ENCODE measurements around the gene SLC4A8. TPM values are rescaled to one million over a fixed set of nuclear protein-coding genes. Genes with fewer than 3 reads are reported as not detected.

Gene SLC4A8
- total and polyA plus RNA-seq, 7 donors: under 0.01 to 3.0 (median 0.71) TPM

- TF ChIP-seq POLR2A (IDR thresholded peaks at IDR 0.05) (no peak), CTCF (IDR thresholded peaks at IDR 0.05) (no peak), EP300 (IDR thresholded peaks at IDR 0.05) (no peak), POLR2AphosphoS5 (IDR thresholded peaks at IDR 0.05) (no peak)
- Histone ChIP-seq H3K4me1 (no peaks in the 10 kb centered on the region), H3K4me3 (no peak overlapping the region), H3K27ac (no peak overlapping the region), H3K27me3 (peaks cover 0 to 22% (median 7%) of the 10 kb centered on the region in 3 donors), H3K36me3 (no peaks in the 10 kb centered on the region), H3K9me3 (no peaks in the 10 kb centered on the region)
- no peak for DNase-seq
- WGBS, 2 donors: 75 to 89% methylated on average over 13 of the region's 13 CpGs
- intact Hi-C loops (cut with DNase I): no loop called here
Observed at GRCh38 chr12:51401486-51401885, 23.1 kb upstream of the SLC4A8 start.

DNA sequence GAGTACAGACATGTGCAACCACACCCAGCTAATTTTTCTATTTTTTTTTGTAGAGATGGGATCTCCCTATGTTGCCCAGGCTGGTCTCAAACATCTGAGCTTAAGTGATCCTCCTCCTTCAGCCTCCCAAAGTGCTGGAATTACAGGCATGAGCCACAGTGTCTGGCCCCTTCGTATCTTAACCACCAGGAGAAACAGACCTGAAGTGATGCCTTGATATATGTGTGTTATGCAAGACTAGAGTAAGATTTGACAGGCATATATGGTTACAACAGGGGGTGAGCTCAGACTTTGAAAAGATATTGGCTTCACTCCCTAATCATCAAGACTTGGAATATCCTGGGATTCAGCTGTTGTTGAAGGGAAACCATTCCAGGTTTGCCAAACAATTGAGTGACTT lies 22.7 kb upstream of the SLC4A8 start:
- no peak overlapping the region for H3K27ac ChIP-seq
- DNase-seq: no peak
- intact Hi-C loops (cut with DNase I): no loop called here
- WGBS, 2 donors: 0% methylated on average over 1 of the region's 1 CpG
- H3K4me3 ChIP-seq: no peak overlapping the region
- no peaks in the 10 kb centered on the region for H3K4me1 ChIP-seq
- peaks cover 0 to 22% (median 7%) of the 10 kb centered on the region in 3 donors for H3K27me3 ChIP-seq
- no peaks in the 10 kb centered on the region for H3K36me3 ChIP-seq
- TF ChIP-seq EP300 (IDR thresholded peaks at IDR 0.05) (no peak), CTCF (IDR thresholded peaks at IDR 0.05) (no peak), POLR2A (IDR thresholded peaks at IDR 0.05) (no peak), POLR2AphosphoS5 (IDR thresholded peaks at IDR 0.05) (no peak)
- no peaks in the 10 kb centered on the region for H3K9me3 ChIP-seq

- 90 to 94% methylated on average over 6 of the region's 6 CpGs for WGBS, 2 donors
- TF ChIP-seq EP300 (IDR thresholded peaks at IDR 0.05): no peak
- TF ChIP-seq POLR2AphosphoS5 (IDR thresholded peaks at IDR 0.05): no peak
- no peak for TF ChIP-seq CTCF (IDR thresholded peaks at IDR 0.05)
- no peak for TF ChIP-seq POLR2A (IDR thresholded peaks at IDR 0.05)
- intact Hi-C loops (cut with DNase I): no loop called here
Observed at GRCh38 chr12:51403159-51403558, 21.5 kb upstream of the SLC4A8 start.

GRCh38 chr12:51403681-51404136 lies 20.9 kb upstream of the SLC4A8 start:
- Histone ChIP-seq H3K4me1 (no peaks in the 10 kb centered on the region), H3K27ac (no peak overlapping the region), H3K9me3 (no peaks in the 10 kb centered on the region), H3K27me3 (peaks cover 0 to 13% (median 7%) of the 10 kb centered on the region in 3 donors), H3K36me3 (no peaks in the 10 kb centered on the region), H3K4me3 (no peak overlapping the region)
- TF ChIP-seq CTCF (IDR thresholded peaks at IDR 0.05): no peak
- TF ChIP-seq EP300 (IDR thresholded peaks at IDR 0.05): no peak
- no peak for TF ChIP-seq POLR2A (IDR thresholded peaks at IDR 0.05)
- DNase-seq: no peak
- intact Hi-C loops (cut with DNase I): no loop called here
- WGBS, 2 donors: 41 to 77% methylated on average over 4 of the region's 4 CpGs

More at GRCh38 chr12:51403159-51403558, 21.5 kb upstream of the SLC4A8 start:
- peaks cover 0 to 18% (median 7%) of the 10 kb centered on the region in 3 donors for H3K27me3 ChIP-seq
- DNase-seq: no peak
- H3K36me3 ChIP-seq: no peaks in the 10 kb centered on the region
- no peak overlapping the region for H3K4me3 ChIP-seq
- no peak overlapping the region for H3K27ac ChIP-seq
- no peaks in the 10 kb centered on the region for H3K9me3 ChIP-seq
- H3K4me1 ChIP-seq: no peaks in the 10 kb centered on the region

DNA sequence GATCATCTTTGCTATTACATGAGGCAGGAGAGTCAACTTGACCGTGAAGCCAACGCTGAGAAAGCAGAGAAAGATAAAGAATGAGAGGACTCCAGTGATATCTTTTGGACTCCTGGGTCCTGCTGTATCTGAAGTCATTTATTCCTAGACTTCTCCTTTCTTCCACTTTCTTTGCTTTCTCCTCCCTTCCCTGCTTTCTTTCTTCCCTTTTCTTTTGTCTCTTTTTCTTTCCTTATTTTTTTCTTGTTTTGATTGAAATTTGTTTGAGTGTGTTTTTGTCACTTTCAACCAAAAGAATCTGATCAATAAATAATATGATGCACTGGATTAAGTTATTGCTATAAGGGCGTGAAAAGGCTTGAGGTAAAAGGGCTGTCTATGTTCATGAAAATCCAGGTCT lies 20.0 kb upstream of the SLC4A8 start:
- intact Hi-C loops (cut with DNase I): no loop called here
- Histone ChIP-seq H3K36me3 (no peaks in the 10 kb centered on the region), H3K9me3 (no peaks in the 10 kb centered on the region), H3K27me3 (peaks cover 0 to 10% (median 7%) of the 10 kb centered on the region in 3 donors), H3K27ac (no peak overlapping the region), H3K4me1 (no peaks in the 10 kb centered on the region), H3K4me3 (no peak overlapping the region)
- 94 to 97% methylated on average over 3 of the region's 3 CpGs for WGBS, 2 donors
- DNase-seq: no peak
- TF ChIP-seq POLR2A (IDR thresholded peaks at IDR 0.05) (no peak), EP300 (IDR thresholded peaks at IDR 0.05) (no peak), POLR2AphosphoS5 (IDR thresholded peaks at IDR 0.05) (no peak), CTCF (IDR thresholded peaks at IDR 0.05) (no peak)
